Stimulated activated CD4-positive, alpha-beta T cell treated with anti-CD3 and anti-CD28 coated beads, Interleukin-2, amount 100 ng/mL, for 48 hours (primary cell): ENCODE data around the gene ZNRF1.
"Not testable (repeated sequence)": the region's sequence is repeated elsewhere in the genome, so short reads cannot be mapped to it uniquely, and the experiment has no call there.

Experiments used
- DNase-seq, 2 donors: peaks; one replicate each; pipeline ENCODE4 v3.0.0-alpha.2; 2020

ZNRF1 gene

DNA sequence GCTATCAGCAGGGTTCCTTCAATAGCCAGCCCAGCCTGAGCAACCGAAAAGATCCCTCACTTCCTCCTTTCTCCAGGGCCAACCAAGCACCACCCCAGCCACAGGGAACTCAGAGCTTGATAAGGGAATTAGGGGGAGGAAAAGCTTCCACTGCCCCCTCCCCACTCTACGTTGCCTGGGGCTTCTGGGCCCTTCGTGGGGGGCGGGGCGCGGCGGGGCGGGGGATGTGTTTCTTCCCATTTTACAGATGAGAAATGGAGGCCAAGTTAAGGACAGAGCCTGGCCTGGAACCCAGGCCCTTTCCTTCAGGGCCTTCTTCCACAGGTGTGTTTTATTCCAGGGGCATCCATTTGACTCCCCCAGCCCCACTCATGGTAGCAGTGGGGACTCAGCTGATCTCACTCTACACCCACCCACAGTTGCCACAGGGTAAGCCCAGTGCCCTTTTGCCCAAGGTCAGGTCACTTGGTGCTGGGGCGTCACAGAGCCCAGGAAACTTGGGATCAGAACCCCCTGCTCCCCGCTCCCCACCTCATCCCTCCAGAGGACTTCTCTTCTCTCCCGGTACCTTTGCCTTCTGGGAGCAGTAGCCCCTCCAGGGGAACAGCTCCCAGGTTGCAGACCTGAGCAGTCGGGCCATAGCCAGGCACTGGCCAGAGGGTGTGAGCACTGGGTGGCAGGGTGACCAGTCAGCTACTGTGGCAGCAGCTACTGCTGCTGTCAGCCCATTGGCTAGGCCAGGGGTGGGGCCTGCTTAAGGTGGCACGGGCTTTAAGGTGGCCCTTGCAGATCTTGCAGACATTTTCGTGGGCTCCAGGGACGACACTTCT lies 117.5 kb downstream of the ZNRF1 start, which contains the start of gene LDHD:
Gene LDHD, minus strand, starts transcription at position 700 of the 830 bp plus-strand sequence. Its CDS starts 60 bp downstream, at position 640.
- DNase-seq, result no peak

DNA sequence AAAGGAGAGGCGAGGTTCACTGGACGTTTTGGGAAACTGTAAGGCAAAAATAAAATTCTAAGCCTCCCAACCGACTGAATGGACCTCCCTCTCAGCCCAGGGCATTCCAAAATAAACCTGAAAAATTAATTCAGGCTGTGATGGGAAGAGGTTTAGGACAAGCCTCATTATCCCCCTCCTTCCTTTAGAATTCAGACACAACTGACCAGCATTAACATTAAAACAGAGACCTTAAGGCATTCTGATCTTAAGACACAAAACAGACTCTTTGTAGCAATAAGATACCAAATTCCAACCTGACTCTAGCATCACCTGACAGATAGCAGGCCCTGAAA lies 118.1 kb downstream of the ZNRF1 start:
- no peak for DNase-seq

DNA sequence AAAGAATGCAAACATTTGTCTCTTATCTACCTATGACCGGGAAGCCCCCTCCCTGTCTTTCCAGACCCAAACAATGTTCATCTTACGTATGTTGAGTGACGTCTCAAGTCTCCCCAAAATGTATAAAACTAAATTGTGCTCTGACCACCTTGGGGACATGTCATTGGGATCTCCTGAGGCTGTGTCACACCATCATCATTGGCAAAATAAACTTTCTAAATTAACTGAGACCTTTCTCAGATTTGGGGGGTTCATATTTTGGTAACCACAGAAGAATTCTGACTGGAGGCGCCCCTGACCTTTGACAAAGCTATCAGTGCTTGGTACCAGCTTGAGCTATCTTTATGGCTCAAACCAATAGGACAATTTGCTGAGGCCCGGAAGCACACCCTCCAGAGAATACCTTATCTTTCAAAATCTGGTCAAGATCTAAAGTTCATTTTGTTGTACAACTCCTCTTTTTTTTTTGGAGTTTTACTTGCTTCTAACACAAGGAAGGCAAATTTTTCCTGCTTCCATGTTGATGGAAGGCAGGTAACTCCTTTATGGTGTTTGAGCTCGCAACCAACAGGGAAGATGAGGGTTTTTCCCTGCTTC lies 120.2 kb downstream of the ZNRF1 start:
- no peak for DNase-seq

- DNase-seq, result no peak
Observed at GRCh38 chr16:75120253-75120652, 121.4 kb downstream of the ZNRF1 start.

DNA sequence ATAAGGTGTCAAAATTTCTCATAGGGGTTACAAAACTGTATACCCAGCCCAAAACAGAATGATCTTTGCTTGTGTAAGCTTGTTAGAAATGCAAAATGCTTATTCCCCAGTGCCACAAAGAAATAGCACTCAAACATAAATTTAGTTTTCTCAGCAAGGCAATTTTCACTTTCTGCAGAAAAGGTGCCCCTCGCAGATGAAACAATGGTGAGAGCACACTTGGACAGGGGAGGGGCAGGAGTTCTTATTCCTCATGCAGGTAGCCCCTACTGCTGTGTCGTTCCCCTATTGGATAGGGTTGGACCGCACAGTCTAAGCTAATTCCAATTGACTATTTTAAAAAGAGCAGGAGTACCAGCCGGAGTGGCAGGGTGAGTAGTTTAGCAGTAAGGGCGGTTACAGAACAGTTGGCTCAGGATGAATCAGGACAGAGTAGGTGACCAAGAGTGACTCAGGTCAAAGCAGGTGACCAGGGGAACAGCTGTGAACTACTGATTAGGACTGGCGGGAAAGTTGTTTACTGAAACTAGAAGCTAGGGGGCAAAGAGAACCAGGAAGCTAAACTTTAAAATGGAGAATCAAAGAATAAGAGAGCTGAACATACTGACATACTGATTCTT lies 123.2 kb downstream of the ZNRF1 start:
- DNase-seq, result no peak

DNA sequence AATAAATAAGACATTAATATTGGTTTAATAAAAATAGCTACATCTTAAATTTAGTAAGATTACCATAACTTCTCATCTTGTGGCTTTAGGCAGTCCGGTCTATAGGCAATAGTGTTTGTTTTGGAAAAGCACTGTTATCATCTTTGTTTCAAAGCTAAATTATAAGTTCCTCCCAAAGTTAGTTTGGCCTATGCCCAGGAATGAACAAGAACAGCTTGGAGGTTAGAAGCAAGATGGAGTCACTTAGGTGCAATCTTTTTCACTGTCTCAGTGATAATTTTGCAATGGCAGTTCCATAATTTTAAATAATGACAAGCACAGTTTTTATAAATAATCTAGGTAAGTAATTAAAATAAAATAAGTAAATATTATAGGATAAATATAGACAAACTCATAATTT lies 123.8 kb downstream of the ZNRF1 start:
- DNase-seq, result no peak

GRCh38 chr16:75127713-75128415 lies 129.0 kb downstream of the ZNRF1 start:
- no peak for DNase-seq

DNA sequence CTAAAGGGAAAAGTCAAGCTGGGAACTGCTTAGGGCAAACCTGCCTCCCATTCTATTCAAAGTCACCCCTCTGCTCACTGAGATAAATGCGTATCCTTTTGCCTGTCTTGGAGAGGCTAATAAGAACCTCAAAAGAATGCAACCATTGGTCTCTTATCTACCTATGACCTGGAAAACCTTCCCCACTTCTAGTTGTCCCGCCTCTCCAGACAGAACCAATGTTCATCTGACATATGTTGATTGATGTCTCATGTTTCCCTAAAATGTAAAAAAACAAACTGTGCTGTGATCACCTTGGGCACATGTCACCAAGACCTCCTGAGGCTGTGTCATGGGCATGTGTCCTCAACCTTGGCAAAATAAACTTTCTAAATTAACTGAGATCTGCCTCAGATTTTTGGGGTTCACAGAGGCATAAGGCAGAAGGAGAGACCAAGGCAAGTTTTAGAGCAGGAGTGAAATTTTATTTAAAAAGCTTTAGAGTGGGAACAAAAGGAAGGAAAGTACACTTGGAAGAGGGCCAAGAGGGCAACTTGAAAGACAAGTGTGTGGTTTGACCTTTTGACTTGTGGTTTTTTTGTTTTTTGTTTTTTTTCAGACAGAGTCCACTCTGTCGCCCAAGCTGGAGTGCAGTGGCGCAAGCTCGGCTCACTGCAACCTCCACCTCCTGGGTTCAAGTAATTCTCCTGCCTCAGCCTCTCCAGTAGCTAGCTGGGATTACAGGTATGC lies 130.8 kb downstream of the ZNRF1 start:
- DNase-seq, result not testable (repeated sequence)

DNA sequence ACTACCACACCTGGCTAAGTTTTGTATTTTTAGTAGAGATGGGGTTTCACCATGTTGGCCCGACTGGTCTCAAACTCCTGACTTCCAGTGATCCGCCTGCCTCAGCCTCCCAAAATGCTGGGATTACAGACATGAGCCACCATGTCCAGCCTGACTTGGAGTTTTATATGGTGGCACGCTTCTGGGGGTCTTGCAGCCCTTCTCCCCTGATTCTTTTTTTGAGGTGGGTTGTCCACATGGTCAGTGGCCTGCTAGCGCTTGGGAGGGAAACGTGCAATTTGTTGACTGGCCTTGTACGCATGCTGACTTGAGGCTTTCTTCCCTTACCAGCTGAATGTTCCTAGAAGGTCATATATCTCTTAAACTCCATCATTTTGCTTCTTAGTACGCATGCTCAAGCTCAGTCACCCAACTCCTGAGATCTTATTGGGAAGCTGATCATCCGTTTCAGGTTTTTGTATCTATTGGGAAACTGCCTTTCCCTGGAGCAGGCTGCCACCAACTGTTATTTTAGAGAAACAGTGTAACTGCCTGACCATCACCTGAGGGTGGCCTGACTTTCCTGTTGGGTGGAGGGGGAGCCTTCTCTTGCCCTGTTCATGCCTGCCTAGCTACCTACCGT lies 131.4 kb downstream of the ZNRF1 start:
- no peak for DNase-seq

- no peak for DNase-seq
Observed at GRCh38 chr16:75131081-75131480, 132.3 kb downstream of the ZNRF1 start.

GRCh38 chr16:75138233-75138632 lies 139.4 kb downstream of the ZNRF1 start:
- no peak for DNase-seq

GRCh38 chr16:75138636-75139035 lies 139.8 kb downstream of the ZNRF1 start:
- no peak for DNase-seq

- DNase-seq, result no peak
Observed at GRCh38 chr16:75139498-75139897, 140.7 kb downstream of the ZNRF1 start.

- DNase-seq, result no peak
Observed at GRCh38 chr16:75143941-75144340, 145.1 kb downstream of the ZNRF1 start.

DNA sequence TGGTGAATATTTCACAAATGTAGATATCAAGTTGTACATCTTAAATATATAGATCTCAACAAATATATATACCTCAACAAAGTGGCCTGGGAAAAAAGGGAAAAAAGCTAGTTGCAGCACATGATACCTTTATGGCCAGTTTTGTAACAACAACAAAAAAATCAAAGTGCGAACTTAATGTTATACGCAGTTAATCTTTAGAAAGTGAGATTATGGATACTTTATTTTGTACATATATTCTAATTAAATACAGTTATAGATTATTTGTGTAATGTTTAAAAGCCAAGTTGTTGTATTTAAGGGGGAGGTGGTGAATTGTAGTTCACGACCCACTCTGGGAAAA lies 149.1 kb downstream of the ZNRF1 start:
- no peak for DNase-seq

GRCh38 chr16:75148311-75149195 lies 149.7 kb downstream of the ZNRF1 start, which contains the start of gene ZFP1:
TSS of gene ZFP1 (plus strand) at chr16:75148524. CDS start at chr16:75152952, 4,428 bp downstream.
- DNase-seq, result peak; percentile 95

DNA sequence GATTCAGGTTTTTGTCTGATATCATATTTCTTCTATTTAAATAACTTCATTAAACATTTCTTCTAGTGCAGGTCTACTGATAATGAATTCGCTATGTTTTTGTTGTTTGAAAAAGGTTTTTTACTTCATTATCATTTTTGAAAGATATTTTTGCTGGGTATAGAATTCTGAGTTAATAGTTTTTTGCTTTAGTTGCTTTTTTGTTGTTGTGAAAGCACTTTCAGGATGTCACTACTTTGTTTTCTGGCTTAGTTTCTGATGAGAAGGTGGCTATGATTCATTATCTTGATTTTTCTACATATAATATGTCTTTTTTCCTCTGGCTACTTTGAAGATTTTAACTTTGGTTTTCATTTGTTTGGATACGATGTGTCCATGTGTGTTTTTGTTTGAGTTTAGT lies 153.0 kb downstream of the ZNRF1 start:
- DNase-seq, result no peak

GRCh38 chr16:75152635-75153034 lies 153.8 kb downstream of the ZNRF1 start:
- DNase-seq, result no peak

DNA sequence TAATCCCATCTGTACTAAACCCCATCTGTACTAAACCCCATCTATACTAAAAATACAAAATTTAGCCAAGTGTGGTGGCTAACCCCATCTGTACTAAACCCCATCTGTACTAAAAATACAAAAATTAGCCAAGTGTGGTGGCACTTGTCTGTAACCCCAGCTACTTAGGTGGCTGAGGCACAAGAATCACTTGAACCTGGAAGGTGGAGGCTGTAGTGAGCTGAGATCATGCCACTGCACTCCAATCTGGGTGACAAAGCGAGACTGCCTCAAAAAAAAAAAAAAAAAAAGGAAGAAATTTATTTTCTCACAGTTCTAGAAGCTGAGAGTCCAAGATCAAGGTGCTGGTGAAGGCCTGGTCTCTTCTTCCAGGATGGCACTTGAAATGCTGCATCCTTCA lies 161.6 kb downstream of the ZNRF1 start:
- no peak for DNase-seq
